Thoracic aorta (tissue), 2 donors: ENCODE measurements around the gene AFDN. TPM values are rescaled to one million over a fixed set of nuclear protein-coding genes. Genes with fewer than 3 reads are reported as not detected.

Source experiments
- ATAC-seq: fragments of 150-250 bp; one replicate; pipeline ENCODE4 v1.8.0; 2017; ENCODE audit warnings: low read depth; ENCODE audit not compliant: insufficient number of reproducible peaks, low FRiP score
- DNase-seq: peaks from one replicate; pipeline ENCODE4 v3.0.0-alpha.2; 2020; ENCODE audit warnings: low spot score
- H3K27ac ChIP-seq, 2 donors: fragments of 200-600 bp; sonication (generic); 1 replicate in 1 of 2; 2 replicates in 1 of 2; pipeline ENCODE4 v1.5.1; 2016; ENCODE audit warnings: mild to moderate bottlenecking in 2 of 2, moderate library complexity in 2 of 2
- H3K27me3 ChIP-seq: fragments of 200-600 bp; sonication (generic); replicated peaks from 2 replicates; pipeline ENCODE4 v1.6.0; 2016; ENCODE audit warnings: mild to moderate bottlenecking; ENCODE audit not compliant: insufficient read depth
- H3K36me3 ChIP-seq: fragments of 200-600 bp; sonication (generic); one replicate; pipeline ENCODE4 v1.5.1; 2016
- H3K4me1 ChIP-seq, 2 donors: fragments of 200-600 bp; sonication (generic); 1 replicate in 1 of 2; 2 replicates in 1 of 2; pipeline versions ENCODE4 v1.5.1 to v1.6.0; 2016; ENCODE audit warnings: low read depth in 2 of 2, mild to moderate bottlenecking in 1 of 2; ENCODE audit not compliant: control insufficient read depth in 1 of 2
- H3K4me3 ChIP-seq: fragments of 200-600 bp; sonication (generic); 2 replicates; pipeline ENCODE4 v1.5.1; 2016; ENCODE audit warnings: mild to moderate bottlenecking
- H3K9me3 ChIP-seq: fragments of 200-600 bp; sonication (generic); 2 replicates; pipeline ENCODE4 v1.5.1; 2016
- CTCF ChIP-seq: fragments of 200-600 bp; sonication (generic); IDR thresholded peaks from one replicate; pipeline ENCODE4 v1.5.1; 2019; ENCODE audit warnings: antibody characterized with exemption
- total RNA-seq, 2 donors: library from RNA; depleted of rRNA; stranded (reverse); fragments of >200 nt; gene quantifications; one replicate each; pipeline versions ENCODE4 v1.1.0 to v1.2.3, GENCODE V29; 2016

AFDN gene
- total RNA-seq, 2 donors from 2014 or later, result 70.5 to 79.5 TPM

GRCh38 chr6:167930295-167930694, 103.6 kb downstream of the AFDN start:
- Histone ChIP-seq H3K36me3 (peaks cover 16% of the 10 kb centered on the region), H3K9me3 (no peaks in the 10 kb centered on the region), H3K27ac (no peak overlapping the region), H3K4me1 (no peaks in the 10 kb centered on the region), H3K4me3 (no peak overlapping the region), H3K27me3 (no peaks in the 10 kb centered on the region)
- DNase-seq, result no peak
- no peak for TF ChIP-seq CTCF
- ATAC-seq, result no peak

- Histone ChIP-seq H3K9me3 (no peaks in the 10 kb centered on the region), H3K36me3 (peaks cover 3% of the 10 kb centered on the region), H3K27me3 (no peaks in the 10 kb centered on the region), H3K4me3 (no peak overlapping the region), H3K27ac (no peak overlapping the region), H3K4me1 (no peaks in the 10 kb centered on the region)
- DNase-seq, result no peak
- no peak for ATAC-seq
- no peak for TF ChIP-seq CTCF
Measured at GRCh38 chr6:167932468-167933276, 106.0 kb downstream of the AFDN start.

DNA sequence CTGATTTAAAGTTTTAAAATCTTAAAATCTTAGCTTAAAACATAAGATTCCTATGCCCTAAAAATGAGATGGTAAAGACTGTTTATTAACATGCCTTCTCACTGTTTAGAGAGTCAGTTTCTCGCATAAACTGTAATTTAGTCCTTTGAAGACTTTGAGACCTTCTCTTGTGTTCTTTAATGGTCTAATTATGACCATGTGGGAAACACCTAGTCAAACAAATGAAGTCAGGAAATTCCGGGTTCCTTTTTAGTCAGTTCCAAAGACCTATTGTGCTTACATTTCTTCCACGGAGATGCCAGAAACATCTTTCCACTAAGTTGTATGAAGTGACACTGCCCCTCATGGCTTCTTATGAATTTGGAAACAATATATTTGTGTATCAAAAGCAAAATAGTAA, 106.6 kb downstream of the AFDN start:
- Histone ChIP-seq H3K4me1 (no peaks in the 10 kb centered on the region), H3K27ac (no peak overlapping the region), H3K27me3 (no peaks in the 10 kb centered on the region), H3K36me3 (peaks cover 3% of the 10 kb centered on the region), H3K9me3 (no peaks in the 10 kb centered on the region), H3K4me3 (no peak overlapping the region)
- TF ChIP-seq CTCF, result no peak
- ATAC-seq, result no peak
- no peak for DNase-seq

DNA sequence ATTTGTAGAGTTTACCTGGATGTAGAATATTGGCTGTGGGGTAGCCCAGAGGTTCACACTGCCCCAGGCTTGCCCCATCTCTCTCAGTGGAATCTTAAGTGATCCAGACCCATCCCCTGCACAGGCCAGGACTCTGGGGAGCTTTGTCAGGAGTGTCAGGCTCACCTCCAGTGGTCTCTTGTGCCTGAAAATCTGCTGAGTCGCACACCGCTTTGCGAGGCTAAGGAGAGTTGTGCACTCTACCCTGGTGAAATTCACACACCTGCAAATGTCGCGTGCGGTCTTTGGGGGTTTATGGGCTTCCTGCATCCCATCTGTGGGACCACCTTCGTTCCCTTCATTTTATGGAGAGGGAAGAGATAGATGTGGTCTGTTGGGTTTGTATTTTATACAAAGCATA, 107.1 kb downstream of the AFDN start:
- Histone ChIP-seq H3K36me3 (no peaks in the 10 kb centered on the region), H3K27ac (no peak overlapping the region), H3K9me3 (no peaks in the 10 kb centered on the region), H3K27me3 (no peaks in the 10 kb centered on the region), H3K4me3 (no peak overlapping the region), H3K4me1 (no peaks in the 10 kb centered on the region)
- no peak for ATAC-seq
- no peak for TF ChIP-seq CTCF
- DNase-seq, result no peak

GRCh38 chr6:167934426-167934864, 107.7 kb downstream of the AFDN start:
- TF ChIP-seq CTCF, result no peak
- Histone ChIP-seq H3K27me3 (no peaks in the 10 kb centered on the region), H3K4me1 (no peaks in the 10 kb centered on the region), H3K4me3 (no peak overlapping the region), H3K9me3 (no peaks in the 10 kb centered on the region), H3K36me3 (no peaks in the 10 kb centered on the region), H3K27ac (no peak overlapping the region)
- ATAC-seq, result no peak
- no peak for DNase-seq
